GM19025 (cell line): Measurements from ENCODE around the gene KDM4C.

Experiments
- ATAC-seq: cut with Tn5 transposase; IDR thresholded peaks from one replicate; pipeline ENCODE4 v1.9.1; 2021; ENCODE audit warnings: mild to moderate bottlenecking, low read depth, moderate library complexity; ENCODE audit not compliant: unreplicated experiment

KDM4C gene

GRCh38 chr9:7150153-7150890 is 392.5 kb downstream of the KDM4C start:
- ATAC-seq, result no peak

- ATAC-seq, result no peak
Observed at GRCh38 chr9:7153134-7153533, 395.4 kb downstream of the KDM4C start.

GRCh38 chr9:7153566-7153965 is 395.8 kb downstream of the KDM4C start:
- no peak for ATAC-seq

GRCh38 chr9:7154003-7154619 is 396.3 kb downstream of the KDM4C start:
- no peak for ATAC-seq

GRCh38 chr9:7154650-7155049 is 396.9 kb downstream of the KDM4C start:
- ATAC-seq, result no peak

- ATAC-seq, result no peak
Observed at GRCh38 chr9:7161469-7161868, 403.7 kb downstream of the KDM4C start.

- no peak for ATAC-seq
Observed at GRCh38 chr9:7163932-7164331, 406.2 kb downstream of the KDM4C start.

GRCh38 chr9:7164440-7165330 is 406.9 kb downstream of the KDM4C start:
- no peak for ATAC-seq

- ATAC-seq, result no peak
Observed at GRCh38 chr9:7165331-7165975, 407.7 kb downstream of the KDM4C start.

- ATAC-seq, result no peak
Observed at GRCh38 chr9:7166074-7166473, 408.3 kb downstream of the KDM4C start.

- no peak for ATAC-seq
Observed at GRCh38 chr9:7169717-7170389, 412.1 kb downstream of the KDM4C start.

GRCh38 chr9:7171396-7172153 is 413.8 kb downstream of the KDM4C start:
- ATAC-seq, result no peak

GRCh38 chr9:7172154-7173115 is 414.7 kb downstream of the KDM4C start:
- ATAC-seq, result no peak

- no peak for ATAC-seq
Observed at GRCh38 chr9:7173139-7173538, 415.4 kb downstream of the KDM4C start.

GRCh38 chr9:7174301-7174700 is 416.5 kb downstream of the KDM4C start:
- no peak for ATAC-seq

GRCh38 chr9:7174884-7175283 is 417.1 kb downstream of the KDM4C start:
- ATAC-seq, result no peak

- no peak for ATAC-seq
Observed at GRCh38 chr9:7176561-7176960, 418.8 kb downstream of the KDM4C start.

- ATAC-seq, result no peak
Observed at GRCh38 chr9:7177383-7177782, 419.6 kb downstream of the KDM4C start.
